ENCODE results near the gene SLC38A5. TPM values are rescaled to one million over a fixed set of nuclear protein-coding genes. Genes with fewer than 3 reads are reported as not detected.

Gene SLC38A5
- total RNA-seq, 1 experiment from 2014 or later, result 50.6 TPM

DNA sequence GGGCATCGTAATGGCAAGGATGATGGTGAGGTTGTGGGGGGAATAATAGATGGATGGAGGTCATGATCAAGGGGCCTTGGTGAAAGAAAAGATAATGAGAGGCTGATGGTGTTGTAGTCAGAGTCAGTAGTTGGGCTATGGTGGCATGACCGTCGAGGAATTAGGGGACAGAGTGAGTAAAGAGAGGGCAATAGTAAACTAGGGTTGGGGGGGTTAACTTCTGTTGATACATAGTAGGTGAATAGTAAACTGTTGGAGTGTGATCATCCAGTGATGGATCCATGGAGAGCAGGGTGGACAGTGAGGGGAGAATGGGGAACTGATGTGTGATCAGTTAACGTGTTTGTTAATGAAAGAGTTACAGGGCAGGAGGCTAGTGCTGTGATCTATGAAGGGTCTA lies 6.9 kb upstream of the SLC38A5 start:
- CTCF ChIA-PET, result interaction anchor here (0.8 kb wide), 1 partner anchor 9 kb away, joined by 3 read pairs; no protein-coding TSS in a partner anchor

DNA sequence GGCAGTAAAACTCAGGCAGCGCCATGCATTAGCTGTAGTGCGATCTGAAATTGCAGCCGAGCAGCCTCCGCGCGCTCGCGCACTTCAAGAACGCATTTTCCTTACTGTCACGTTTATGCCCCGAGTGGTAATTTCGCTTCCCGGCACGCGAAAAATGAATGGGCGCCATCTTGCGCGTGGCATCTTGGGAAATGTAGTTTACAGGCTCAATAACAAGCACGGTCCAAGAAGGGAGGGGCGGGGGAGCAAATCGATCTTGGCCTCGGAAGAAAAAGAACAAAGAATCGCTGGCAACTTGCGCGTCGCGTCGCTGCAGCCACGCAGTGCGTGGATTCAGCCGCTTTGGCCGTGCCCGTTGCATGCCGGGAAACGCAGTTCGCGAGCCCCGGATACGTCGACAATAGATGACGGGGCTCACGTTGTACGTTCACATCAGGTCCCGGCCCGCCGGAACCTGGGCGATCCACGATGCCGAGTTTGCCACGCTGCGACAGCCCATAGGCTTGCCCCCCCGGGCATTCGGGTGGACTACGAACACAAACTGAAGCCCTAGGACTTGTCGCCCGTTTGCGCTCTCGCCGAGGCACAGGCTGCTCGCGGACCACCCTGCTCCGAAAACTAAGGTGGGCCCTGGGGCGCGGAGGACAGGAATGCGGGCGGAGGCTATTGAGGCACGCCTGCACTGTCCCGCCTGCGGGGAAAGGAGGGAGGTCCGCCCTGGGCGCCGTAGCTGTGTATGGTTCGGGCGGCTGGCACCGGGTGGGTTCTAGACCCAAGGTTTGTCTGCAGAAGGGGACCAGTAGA lies 5.9 kb upstream of the SLC38A5 start, which contains the start of gene FTSJ1:
FTSJ1 (plus strand) TSS at position 426 of the 804 bp plus-strand sequence. CDS start 1,849 bp downstream, outside the sequence.
- Mint-ChIP-seq H3K27ac (peak within 1 kb of the TSS; percentile 95), H3K4me3 (peak within 1 kb of the TSS; percentile 93), H3K4me1 (peaks cover 38% of the 10 kb centered on the region), H3K9me3 (no peaks in the 10 kb centered on the region), H3K36me3 (peaks cover 9% of the 10 kb centered on the region), H3K27me3 (ENCODE audit: low read depth) (no peaks in the 10 kb centered on the region)
- ChIA-PET CTCF (interaction anchor here (0.8 kb wide), 1 partner anchor 8 kb away, joined by 3 read pairs; no protein-coding TSS in a partner anchor), POLR2A (no interaction called here)
- TF ChIP-seq FOXP1 (CRISPR knock-in tag; IDR thresholded peaks at IDR 0.05; ENCODE audit: borderline replicate concordance), result peak; percentile 57; the same call in 1 of the 2 replicates
- TF ChIP-seq, protein P1, sequence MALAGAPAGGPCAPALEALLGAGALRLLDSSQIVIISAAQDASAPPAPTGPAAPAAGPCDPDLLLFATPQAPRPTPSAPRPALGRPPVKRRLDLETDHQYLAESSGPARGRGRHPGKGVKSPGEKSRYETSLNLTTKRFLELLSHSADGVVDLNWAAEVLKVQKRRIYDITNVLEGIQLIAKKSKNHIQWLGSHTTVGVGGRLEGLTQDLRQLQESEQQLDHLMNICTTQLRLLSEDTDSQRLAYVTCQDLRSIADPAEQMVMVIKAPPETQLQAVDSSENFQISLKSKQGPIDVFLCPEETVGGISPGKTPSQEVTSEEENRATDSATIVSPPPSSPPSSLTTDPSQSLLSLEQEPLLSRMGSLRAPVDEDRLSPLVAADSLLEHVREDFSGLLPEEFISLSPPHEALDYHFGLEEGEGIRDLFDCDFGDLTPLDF (CRISPR knock-in tag; IDR thresholded peaks at IDR 0.05), result no peak
- TF ChIP-seq GRHL2 (CRISPR knock-in tag; IDR thresholded peaks at IDR 0.05; ENCODE audit: insufficient replicate concordance, severe bottlenecking), result no peak
- TF ChIP-seq, protein P2, sequence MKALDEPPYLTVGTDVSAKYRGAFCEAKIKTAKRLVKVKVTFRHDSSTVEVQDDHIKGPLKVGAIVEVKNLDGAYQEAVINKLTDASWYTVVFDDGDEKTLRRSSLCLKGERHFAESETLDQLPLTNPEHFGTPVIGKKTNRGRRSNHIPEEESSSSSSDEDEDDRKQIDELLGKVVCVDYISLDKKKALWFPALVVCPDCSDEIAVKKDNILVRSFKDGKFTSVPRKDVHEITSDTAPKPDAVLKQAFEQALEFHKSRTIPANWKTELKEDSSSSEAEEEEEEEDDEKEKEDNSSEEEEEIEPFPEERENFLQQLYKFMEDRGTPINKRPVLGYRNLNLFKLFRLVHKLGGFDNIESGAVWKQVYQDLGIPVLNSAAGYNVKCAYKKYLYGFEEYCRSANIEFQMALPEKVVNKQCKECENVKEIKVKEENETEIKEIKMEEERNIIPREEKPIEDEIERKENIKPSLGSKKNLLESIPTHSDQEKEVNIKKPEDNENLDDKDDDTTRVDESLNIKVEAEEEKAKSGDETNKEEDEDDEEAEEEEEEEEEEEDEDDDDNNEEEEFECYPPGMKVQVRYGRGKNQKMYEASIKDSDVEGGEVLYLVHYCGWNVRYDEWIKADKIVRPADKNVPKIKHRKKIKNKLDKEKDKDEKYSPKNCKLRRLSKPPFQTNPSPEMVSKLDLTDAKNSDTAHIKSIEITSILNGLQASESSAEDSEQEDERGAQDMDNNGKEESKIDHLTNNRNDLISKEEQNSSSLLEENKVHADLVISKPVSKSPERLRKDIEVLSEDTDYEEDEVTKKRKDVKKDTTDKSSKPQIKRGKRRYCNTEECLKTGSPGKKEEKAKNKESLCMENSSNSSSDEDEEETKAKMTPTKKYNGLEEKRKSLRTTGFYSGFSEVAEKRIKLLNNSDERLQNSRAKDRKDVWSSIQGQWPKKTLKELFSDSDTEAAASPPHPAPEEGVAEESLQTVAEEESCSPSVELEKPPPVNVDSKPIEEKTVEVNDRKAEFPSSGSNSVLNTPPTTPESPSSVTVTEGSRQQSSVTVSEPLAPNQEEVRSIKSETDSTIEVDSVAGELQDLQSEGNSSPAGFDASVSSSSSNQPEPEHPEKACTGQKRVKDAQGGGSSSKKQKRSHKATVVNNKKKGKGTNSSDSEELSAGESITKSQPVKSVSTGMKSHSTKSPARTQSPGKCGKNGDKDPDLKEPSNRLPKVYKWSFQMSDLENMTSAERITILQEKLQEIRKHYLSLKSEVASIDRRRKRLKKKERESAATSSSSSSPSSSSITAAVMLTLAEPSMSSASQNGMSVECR (CRISPR knock-in tag; IDR thresholded peaks at IDR 0.05; ENCODE audit: borderline replicate concordance), result no peak
- no peak for TF ChIP-seq NR3C1 (CRISPR knock-in tag; conservative IDR thresholded peaks at IDR 0.05; ENCODE audit: low read depth)
- TF ChIP-seq CREM (CRISPR knock-in tag; IDR thresholded peaks at IDR 0.05), result peak; percentile 81; the same call in 1 of the 2 replicates
- 0 out of 2 replicates have a peak, but pooled peaks have one; percentile 22 for TF ChIP-seq TEAD1 (CRISPR knock-in tag; IDR thresholded peaks at IDR 0.05)
- TF ChIP-seq, protein P3, sequence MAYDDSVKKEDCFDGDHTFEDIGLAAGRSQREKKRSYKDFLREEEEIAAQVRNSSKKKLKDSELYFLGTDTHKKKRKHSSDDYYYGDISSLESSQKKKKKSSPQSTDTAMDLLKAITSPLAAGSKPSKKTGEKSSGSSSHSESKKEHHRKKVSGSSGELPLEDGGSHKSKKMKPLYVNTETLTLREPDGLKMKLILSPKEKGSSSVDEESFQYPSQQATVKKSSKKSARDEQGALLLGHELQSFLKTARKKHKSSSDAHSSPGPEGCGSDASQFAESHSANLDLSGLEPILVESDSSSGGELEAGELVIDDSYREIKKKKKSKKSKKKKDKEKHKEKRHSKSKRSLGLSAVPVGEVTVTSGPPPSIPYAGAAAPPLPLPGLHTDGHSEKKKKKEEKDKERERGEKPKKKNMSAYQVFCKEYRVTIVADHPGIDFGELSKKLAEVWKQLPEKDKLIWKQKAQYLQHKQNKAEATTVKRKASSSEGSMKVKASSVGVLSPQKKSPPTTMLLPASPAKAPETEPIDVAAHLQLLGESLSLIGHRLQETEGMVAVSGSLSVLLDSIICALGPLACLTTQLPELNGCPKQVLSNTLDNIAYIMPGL (CRISPR knock-in tag; IDR thresholded peaks at IDR 0.05), result 0 out of 2 replicates have a peak, but pooled peaks have one; percentile 43
- TF ChIP-seq, protein P4, sequence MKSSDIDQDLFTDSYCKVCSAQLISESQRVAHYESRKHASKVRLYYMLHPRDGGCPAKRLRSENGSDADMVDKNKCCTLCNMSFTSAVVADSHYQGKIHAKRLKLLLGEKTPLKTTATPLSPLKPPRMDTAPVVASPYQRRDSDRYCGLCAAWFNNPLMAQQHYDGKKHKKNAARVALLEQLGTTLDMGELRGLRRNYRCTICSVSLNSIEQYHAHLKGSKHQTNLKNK (CRISPR knock-in tag; IDR thresholded peaks at IDR 0.05), result no peak
- no peak for TF ChIP-seq ZNF416 (CRISPR knock-in tag; IDR thresholded peaks at IDR 0.05)
- 0 out of 2 replicates have a peak, but pooled peaks have one; percentile 7 for TF ChIP-seq ZNF121 (CRISPR knock-in tag; IDR thresholded peaks at IDR 0.05)
- no peak for TF ChIP-seq SMAD4 (CRISPR knock-in tag; IDR thresholded peaks at IDR 0.05)
- no peak for TF ChIP-seq JAZF1 (CRISPR knock-in tag; IDR thresholded peaks at IDR 0.05)
- no peak for TF ChIP-seq ELF4 (CRISPR knock-in tag; IDR thresholded peaks at IDR 0.05; ENCODE audit: low read depth)
- peak; percentile 51 for TF ChIP-seq FOXK1 (CRISPR knock-in tag; IDR thresholded peaks at IDR 0.05)
- TF ChIP-seq, protein P5, sequence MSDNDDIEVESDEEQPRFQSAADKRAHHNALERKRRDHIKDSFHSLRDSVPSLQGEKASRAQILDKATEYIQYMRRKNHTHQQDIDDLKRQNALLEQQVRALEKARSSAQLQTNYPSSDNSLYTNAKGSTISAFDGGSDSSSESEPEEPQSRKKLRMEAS (CRISPR knock-in tag; IDR thresholded peaks at IDR 0.05), result peak; percentile 75
- peak; percentile 69 for ATAC-seq
- peak; percentile 44 for DNase-seq (ENCODE audit: low spot score)

More for the DNA sequence above, 6.9 kb upstream of the SLC38A5 start:
- no peaks in the 10 kb centered on the region for H3K9me3 Mint-ChIP-seq
- POLR2A ChIA-PET, result no interaction called here
- H3K36me3 Mint-ChIP-seq, result peaks cover 12% of the 10 kb centered on the region
- peak overlapping the region; percentile 93 for H3K4me3 Mint-ChIP-seq
- TF ChIP-seq GRHL2 (CRISPR knock-in tag; IDR thresholded peaks at IDR 0.05; ENCODE audit: insufficient replicate concordance, severe bottlenecking), result no peak
- TF ChIP-seq, protein P6, sequence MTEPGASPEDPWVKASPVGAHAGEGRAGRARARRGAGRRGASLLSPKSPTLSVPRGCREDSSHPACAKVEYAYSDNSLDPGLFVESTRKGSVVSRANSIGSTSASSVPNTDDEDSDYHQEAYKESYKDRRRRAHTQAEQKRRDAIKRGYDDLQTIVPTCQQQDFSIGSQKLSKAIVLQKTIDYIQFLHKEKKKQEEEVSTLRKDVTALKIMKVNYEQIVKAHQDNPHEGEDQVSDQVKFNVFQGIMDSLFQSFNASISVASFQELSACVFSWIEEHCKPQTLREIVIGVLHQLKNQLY (CRISPR knock-in tag; IDR thresholded peaks at IDR 0.05), result no peak
- ATAC-seq (no peak), DNase-seq (ENCODE audit: low spot score) (no peak)
- no peaks in the 10 kb centered on the region for H3K27me3 Mint-ChIP-seq (ENCODE audit: low read depth)
- H3K4me1 Mint-ChIP-seq, result peaks cover 33% of the 10 kb centered on the region
- H3K27ac Mint-ChIP-seq, result no peak overlapping the region; the same call in 1 of the 2 replicates
